ENCODE results near the gene SYT2. TPM values are rescaled to one million over a fixed set of nuclear protein-coding genes. Genes with fewer than 3 reads are reported as not detected.
"Not testable (repeated sequence)": the region's sequence is repeated elsewhere in the genome, so short reads cannot be mapped to it uniquely, and the experiment has no call there.

The SYT2 gene
- total RNA-seq, 1 donor from 2014 or later, result 11.9 TPM

DNA sequence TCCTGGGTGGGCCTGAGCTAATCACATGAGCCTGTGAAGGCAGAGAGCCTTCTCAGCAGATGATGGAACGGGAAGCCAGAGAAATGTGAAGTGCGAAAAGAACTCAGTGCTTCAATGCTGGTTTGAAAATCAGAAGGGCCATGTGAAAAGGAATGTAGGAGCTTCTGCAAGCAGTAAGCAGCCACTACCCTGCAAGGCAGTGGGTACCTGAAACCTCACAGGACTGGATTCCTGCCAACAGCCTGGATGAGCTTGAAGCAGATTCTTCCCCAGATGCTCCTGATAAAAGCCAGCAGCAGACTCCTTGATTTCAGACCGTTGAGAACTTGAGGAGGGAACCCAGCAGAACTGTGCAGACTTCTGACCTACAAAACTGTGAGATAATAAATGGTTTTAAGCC, 158.6 kb downstream of the SYT2 start:
- no peak for DNase-seq (ENCODE audit: extremely low spot score, unreplicated experiment)
- TF ChIP-seq, protein P1, sequence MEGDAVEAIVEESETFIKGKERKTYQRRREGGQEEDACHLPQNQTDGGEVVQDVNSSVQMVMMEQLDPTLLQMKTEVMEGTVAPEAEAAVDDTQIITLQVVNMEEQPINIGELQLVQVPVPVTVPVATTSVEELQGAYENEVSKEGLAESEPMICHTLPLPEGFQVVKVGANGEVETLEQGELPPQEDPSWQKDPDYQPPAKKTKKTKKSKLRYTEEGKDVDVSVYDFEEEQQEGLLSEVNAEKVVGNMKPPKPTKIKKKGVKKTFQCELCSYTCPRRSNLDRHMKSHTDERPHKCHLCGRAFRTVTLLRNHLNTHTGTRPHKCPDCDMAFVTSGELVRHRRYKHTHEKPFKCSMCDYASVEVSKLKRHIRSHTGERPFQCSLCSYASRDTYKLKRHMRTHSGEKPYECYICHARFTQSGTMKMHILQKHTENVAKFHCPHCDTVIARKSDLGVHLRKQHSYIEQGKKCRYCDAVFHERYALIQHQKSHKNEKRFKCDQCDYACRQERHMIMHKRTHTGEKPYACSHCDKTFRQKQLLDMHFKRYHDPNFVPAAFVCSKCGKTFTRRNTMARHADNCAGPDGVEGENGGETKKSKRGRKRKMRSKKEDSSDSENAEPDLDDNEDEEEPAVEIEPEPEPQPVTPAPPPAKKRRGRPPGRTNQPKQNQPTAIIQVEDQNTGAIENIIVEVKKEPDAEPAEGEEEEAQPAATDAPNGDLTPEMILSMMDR (conservative IDR thresholded peaks at IDR 0.05), result no peak
- Mint-ChIP-seq H3K27ac (peak overlapping the region; percentile 36), H3K4me3 (peak overlapping the region; percentile 60), H3K27me3 (no peaks in the 10 kb centered on the region), H3K9me3 (peaks cover 4% of the 10 kb centered on the region), H3K36me3 (no peaks in the 10 kb centered on the region), H3K4me1 (ENCODE audit: unreplicated experiment) (peaks cover 33% of the 10 kb centered on the region)

DNA sequence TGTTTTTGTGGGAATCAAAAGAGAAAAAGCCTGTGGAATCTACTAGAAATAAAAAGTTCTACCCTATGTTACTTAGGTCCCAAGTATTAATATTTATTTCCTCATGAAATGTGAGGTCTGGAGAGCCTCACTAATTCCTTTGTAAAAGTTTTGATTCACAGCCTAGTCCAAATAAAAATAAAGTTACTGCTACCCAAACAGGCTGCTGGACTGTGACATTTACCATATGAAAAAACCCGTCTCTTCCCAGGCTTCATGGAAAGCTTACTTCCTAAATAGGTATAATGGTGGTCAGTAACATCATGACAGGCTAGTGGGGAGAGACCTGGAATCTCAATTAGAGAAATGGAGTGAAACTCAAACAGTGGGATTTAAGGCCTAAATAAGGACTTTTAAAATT, 160.2 kb downstream of the SYT2 start:
- DNase-seq (ENCODE audit: extremely low spot score, unreplicated experiment); H3K4me3 Mint-ChIP-seq; H3K27me3 Mint-ChIP-seq; H3K36me3 Mint-ChIP-seq; H3K9me3 Mint-ChIP-seq; H3K27ac Mint-ChIP-seq: not testable (repeated sequence)
- peaks cover 41% of the 10 kb centered on the region for H3K4me1 Mint-ChIP-seq (ENCODE audit: unreplicated experiment)

DNA sequence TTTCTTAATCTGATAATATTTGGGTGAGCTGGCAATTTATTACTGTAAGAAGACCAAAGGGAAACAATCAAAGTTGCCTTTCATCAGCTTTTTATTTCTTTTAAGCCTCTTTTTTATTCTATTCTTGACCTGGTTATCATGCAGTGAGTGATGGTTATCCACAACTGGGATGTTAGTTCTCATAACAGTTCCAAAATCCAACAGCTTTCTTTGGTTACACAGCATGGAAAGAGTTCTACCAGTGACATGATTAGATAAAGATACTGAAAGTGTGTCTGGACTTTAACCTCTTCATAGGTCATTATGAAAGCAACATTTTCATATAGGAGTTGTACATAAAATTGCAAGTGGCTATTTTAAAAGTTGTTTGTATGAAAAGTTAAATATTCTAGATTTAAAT, 163.0 kb downstream of the SYT2 start:
- H3K4me1 Mint-ChIP-seq (ENCODE audit: unreplicated experiment), result peaks cover 25% of the 10 kb centered on the region
- H3K36me3 Mint-ChIP-seq, result no peaks in the 10 kb centered on the region
- H3K27ac Mint-ChIP-seq, result no peak overlapping the region
- no peak overlapping the region for H3K4me3 Mint-ChIP-seq
- TF ChIP-seq, protein P1 (conservative IDR thresholded peaks at IDR 0.05), result no peak
- no peaks in the 10 kb centered on the region for H3K9me3 Mint-ChIP-seq
- DNase-seq (ENCODE audit: extremely low spot score, unreplicated experiment), result no peak
- no peaks in the 10 kb centered on the region for H3K27me3 Mint-ChIP-seq

DNA sequence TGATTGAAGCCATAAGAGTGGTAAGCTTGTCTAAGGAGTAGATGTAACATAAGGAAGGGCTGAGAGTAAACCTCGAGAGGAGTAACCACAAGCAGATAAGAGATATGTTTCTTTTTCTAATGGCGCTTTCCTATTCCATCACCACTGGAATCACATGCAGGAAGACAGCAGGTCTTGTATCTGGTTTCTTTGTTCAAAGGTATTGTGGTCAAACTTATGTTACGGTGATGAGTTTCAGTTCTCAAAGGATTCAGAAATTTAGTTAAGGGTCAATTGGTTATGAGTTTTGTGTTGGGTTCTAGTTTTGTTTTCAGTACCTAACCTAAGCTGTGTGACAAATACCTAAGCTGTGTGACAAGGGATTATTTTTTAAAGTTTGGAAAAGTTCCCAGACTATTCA, 163.5 kb downstream of the SYT2 start:
- H3K27me3 Mint-ChIP-seq; DNase-seq (ENCODE audit: extremely low spot score, unreplicated experiment); H3K4me3 Mint-ChIP-seq; H3K36me3 Mint-ChIP-seq; H3K9me3 Mint-ChIP-seq: not testable (repeated sequence)
- Mint-ChIP-seq H3K27ac (peak overlapping the region; percentile 37), H3K4me1 (ENCODE audit: unreplicated experiment) (peaks cover 26% of the 10 kb centered on the region)

DNA sequence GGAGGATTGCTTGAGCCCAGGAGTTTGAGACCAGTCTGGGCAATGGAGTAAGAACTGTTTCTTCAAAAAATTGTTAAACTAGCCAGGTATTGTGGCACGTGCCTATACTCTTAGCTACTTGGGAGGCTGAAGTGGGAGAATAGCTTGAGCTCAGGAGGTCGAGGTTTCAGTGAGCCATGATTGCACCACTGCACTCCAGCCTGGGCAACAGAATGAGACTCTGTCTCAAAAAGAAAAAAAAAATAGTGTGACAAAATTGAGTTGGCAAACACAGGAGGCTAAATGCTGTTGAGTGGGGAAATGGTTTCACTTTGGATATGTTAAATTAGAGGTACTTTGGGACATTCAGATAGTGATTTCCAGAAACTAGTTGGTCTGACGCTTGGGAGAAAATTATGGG, 163.9 kb downstream of the SYT2 start:
- not testable (repeated sequence) for H3K27me3 Mint-ChIP-seq; H3K9me3 Mint-ChIP-seq; H3K4me3 Mint-ChIP-seq; DNase-seq (ENCODE audit: extremely low spot score, unreplicated experiment); H3K36me3 Mint-ChIP-seq
- H3K27ac Mint-ChIP-seq, result peak overlapping the region; percentile 37
- H3K4me1 Mint-ChIP-seq (ENCODE audit: unreplicated experiment), result peaks cover 22% of the 10 kb centered on the region

DNA sequence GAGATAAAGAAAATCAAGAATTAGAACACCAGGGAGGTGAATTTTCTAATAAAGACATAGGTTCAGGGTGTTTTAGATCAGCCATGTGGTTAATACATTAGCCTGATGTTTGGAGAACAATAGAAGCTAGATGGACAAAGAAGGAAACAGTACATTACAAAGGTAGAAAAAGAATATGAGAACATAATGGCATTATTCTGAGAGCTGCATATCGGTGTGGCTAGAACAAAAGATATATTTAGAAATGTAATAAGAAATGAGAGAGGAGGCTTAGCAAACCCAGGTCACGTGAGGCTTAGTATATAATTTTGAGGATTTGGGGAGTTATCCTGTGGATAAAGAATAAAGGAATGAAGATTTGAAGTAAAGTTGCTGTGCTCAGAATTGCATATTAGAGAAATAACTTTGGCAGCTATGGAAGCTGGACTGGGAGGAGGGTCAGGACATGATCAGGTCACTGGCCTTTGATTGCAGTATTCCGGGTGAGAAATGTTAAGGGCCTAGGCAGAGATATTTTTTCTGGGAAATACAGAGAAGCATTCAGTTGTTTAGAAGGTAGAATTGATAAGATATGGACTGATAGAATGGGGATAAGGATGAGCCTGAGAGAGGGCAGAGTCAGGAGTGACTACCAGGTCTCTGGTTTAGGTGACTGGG, 164.5 kb downstream of the SYT2 start:
- H3K9me3 Mint-ChIP-seq; H3K4me3 Mint-ChIP-seq; DNase-seq (ENCODE audit: extremely low spot score, unreplicated experiment); H3K36me3 Mint-ChIP-seq; H3K27me3 Mint-ChIP-seq; H3K27ac Mint-ChIP-seq: not testable (repeated sequence)
- H3K4me1 Mint-ChIP-seq (ENCODE audit: unreplicated experiment), result peaks cover 22% of the 10 kb centered on the region

DNA sequence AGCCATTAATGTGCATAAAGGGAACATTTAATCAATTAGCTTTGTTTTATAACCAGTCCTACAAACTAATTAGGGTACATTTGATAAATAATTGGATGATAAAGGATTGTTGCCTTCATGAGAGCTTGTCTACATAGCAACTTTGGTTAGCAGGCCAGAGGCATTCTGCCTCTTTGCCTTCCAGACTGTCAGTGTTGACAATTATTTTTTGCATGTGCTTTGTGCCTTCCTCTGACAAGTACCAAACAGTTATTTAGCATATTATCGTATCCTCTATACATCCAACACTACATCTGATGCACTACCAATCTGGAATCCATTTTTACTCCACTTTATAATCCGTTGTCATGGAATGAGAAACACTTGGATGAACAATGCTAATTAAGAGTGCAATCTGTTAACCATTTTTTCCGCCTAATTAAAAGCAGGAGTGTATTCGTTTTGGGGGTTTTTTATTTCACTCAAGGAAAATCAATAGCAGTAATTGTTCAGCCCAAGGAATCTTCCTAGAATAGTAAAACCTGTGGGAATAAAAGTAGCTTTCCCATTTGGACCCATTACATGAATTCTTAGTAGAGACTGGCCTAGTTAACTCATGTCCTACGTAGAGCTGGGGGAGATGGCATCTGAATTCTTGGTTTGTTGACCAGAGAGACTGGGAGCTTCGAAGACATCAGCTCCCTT, 165.3 kb downstream of the SYT2 start:
- not testable (repeated sequence) for H3K27me3 Mint-ChIP-seq; H3K36me3 Mint-ChIP-seq; H3K4me3 Mint-ChIP-seq; H3K27ac Mint-ChIP-seq; H3K9me3 Mint-ChIP-seq; DNase-seq (ENCODE audit: extremely low spot score, unreplicated experiment)
- peaks cover 27% of the 10 kb centered on the region for H3K4me1 Mint-ChIP-seq (ENCODE audit: unreplicated experiment)

DNA sequence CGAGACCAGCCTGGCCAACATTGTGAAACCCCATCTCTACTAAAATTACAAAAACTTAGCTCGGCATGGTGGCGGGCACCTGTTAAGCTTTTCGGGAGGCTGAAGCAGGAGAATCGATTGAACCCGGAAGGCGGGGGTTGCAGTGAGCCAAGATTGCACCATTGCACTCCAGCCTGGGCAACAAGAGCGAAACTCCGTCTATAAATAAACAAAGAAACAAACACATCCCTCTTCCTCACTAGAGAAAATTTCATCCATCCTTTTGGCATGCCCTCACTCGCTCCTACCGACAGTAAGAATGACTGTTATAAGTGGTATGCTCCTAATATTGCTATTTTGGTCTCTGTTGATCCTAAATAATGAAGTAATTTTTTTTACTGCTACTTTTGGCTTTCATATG, 166.7 kb downstream of the SYT2 start:
- not testable (repeated sequence) for H3K36me3 Mint-ChIP-seq; H3K4me3 Mint-ChIP-seq; H3K9me3 Mint-ChIP-seq; H3K27ac Mint-ChIP-seq; DNase-seq (ENCODE audit: extremely low spot score, unreplicated experiment); H3K27me3 Mint-ChIP-seq
- peaks cover 40% of the 10 kb centered on the region for H3K4me1 Mint-ChIP-seq (ENCODE audit: unreplicated experiment)

DNA sequence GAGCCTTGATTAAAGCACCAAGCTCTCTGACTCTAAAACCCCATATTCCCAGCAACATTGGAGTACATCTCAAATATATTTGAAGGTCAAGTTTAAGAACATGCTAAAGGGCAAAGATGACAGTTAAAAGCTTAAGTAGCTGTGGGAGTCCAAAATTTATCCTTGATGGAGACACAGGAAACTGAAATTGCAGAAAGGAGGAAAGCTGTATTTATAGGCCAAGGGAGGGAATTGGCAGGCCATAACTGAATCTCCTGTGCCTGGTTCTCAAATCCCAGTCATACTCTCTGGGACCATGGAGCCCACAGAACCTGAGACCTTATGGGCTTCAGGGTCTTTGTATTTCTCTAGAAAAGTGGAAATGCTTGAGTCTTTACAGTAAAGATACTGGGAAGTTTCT, 167.8 kb downstream of the SYT2 start:
- not testable (repeated sequence) for H3K4me3 Mint-ChIP-seq; H3K36me3 Mint-ChIP-seq; H3K27ac Mint-ChIP-seq; DNase-seq (ENCODE audit: extremely low spot score, unreplicated experiment); H3K27me3 Mint-ChIP-seq; H3K9me3 Mint-ChIP-seq
- peaks cover 41% of the 10 kb centered on the region for H3K4me1 Mint-ChIP-seq (ENCODE audit: unreplicated experiment)

DNA sequence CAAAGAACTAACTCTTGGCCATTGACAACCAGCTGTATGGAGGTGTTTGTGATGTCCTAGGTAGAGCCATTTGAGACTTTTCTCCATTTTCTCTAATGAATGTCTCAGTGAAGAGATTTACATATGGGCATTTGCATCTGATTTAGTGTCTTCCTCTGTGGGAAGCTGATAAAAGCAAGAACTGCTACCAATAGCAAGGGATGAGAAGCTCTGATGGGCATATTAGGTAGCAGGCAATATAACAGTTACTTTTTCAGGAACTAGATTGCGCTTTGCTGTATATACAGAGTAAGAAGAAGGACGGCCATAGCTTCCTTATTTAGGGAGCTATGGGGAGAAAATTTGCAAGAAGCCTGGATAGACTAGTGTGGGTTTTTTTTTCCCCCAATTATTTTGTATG, 169.4 kb downstream of the SYT2 start:
- not testable (repeated sequence) for H3K27me3 Mint-ChIP-seq; H3K27ac Mint-ChIP-seq; H3K4me3 Mint-ChIP-seq; H3K9me3 Mint-ChIP-seq; DNase-seq (ENCODE audit: extremely low spot score, unreplicated experiment); H3K36me3 Mint-ChIP-seq
- H3K4me1 Mint-ChIP-seq (ENCODE audit: unreplicated experiment), result peaks cover 32% of the 10 kb centered on the region
